K562 (cell line): ENCODE results near the gene DENND6A. TPM values are rescaled to one million over a fixed set of nuclear protein-coding genes. Genes with fewer than 3 reads are reported as not detected.

ENCODE experiments used
- BMI1 ChIP-seq: fragments of 150-350 bp; IDR thresholded peaks from 2 replicates; pipeline ENCODE4 v1.6.1; 2014; ENCODE audit warnings: low read length
- DMBX1 ChIP-seq: fragments of 250-450 bp; sonication (Bioruptor Pico); IDR thresholded peaks from 2 replicates; pipeline ENCODE4 v1.8.0; 2022; ENCODE audit warnings: inconsistent platforms, mild to moderate bottlenecking, moderate library complexity, borderline replicate concordance
- DPF2 ChIP-seq: fragments of 450-650 bp; IDR thresholded peaks from 2 replicates; pipeline ENCODE4 v1.6.1; 2016
- GTF2A2 ChIP-seq: IDR thresholded peaks from 2 replicates; pipeline ENCODE4 v1.6.1; 2016; ENCODE audit warnings: mild to moderate bottlenecking, missing genetic modification characterization, missing compliant biosample characterization
- NFYB ChIP-seq: IDR thresholded peaks from 2 replicates; pipeline ENCODE4 v1.6.1; 2011; ENCODE audit warnings: mild to moderate bottlenecking, moderate library complexity; ENCODE audit not compliant: insufficient read length; ENCODE audit errors: extremely low read depth
- NRF1 ChIP-seq, 2 experiments: fragments of 450-650 bp; IDR thresholded peaks in 1 of 2; conservative IDR thresholded peaks in 1 of 2; 2 replicates each; pipeline ENCODE4 v1.6.1; 2014; ENCODE audit warnings: mild to moderate bottlenecking in 2 of 2
- POLR2AphosphoS5 ChIP-seq: IDR thresholded peaks from 2 replicates; pipeline ENCODE4 v1.6.1; 2011; ENCODE audit warnings: mild to moderate bottlenecking, low read depth, low read length, moderate library complexity; ENCODE audit not compliant: control insufficient read depth, insufficient read depth
- RBM22 ChIP-seq: fragments of 200-400 bp; formaldehyde crosslinking; IDR thresholded peaks from 2 replicates; pipeline ENCODE4 v1.6.1; 2018; ENCODE audit warnings: low read length, low read depth; ENCODE audit not compliant: poor library complexity, severe bottlenecking
- RBM25 ChIP-seq: fragments of 200-400 bp; formaldehyde crosslinking; IDR thresholded peaks from 2 replicates; pipeline ENCODE4 v1.6.1; 2018; ENCODE audit warnings: low read length, low read depth, moderate library complexity; ENCODE audit not compliant: severe bottlenecking
- SLC30A9 ChIP-seq: fragments of 250-450 bp; sonication (Bioruptor Pico); IDR thresholded peaks from 2 replicates; pipeline ENCODE4 v1.8.0; 2022; ENCODE audit warnings: mild to moderate bottlenecking, moderate library complexity
- SMARCE1 ChIP-seq: fragments of 450-650 bp; IDR thresholded peaks from 2 replicates; pipeline ENCODE4 v1.7.1; 2016; ENCODE audit warnings: mild to moderate bottlenecking
- STAG1 ChIP-seq: sonication (generic); formaldehyde crosslinking; IDR thresholded peaks from 2 replicates; pipeline ENCODE4 v1.5.0; 2020; ENCODE audit warnings: missing genetic modification reagents, borderline replicate concordance
- TEAD1 ChIP-seq, 2 experiments: fragments of 450-650 bp in 1 of 2; sonication (generic) in 1 of 2; formaldehyde crosslinking; IDR thresholded peaks; 2 replicates each; pipeline versions ENCODE4 v1.4.0 to v1.8.0; 2020 to 2022; ENCODE audit warnings: mild to moderate bottlenecking in 2 of 2, missing genetic modification reagents in 1 of 2
- XRCC5 ChIP-seq: fragments of 200-400 bp; formaldehyde crosslinking; IDR thresholded peaks from 2 replicates; pipeline ENCODE4 v1.6.1; 2017; ENCODE audit warnings: low read depth, mild to moderate bottlenecking, low read length
- ZBTB11 ChIP-seq, 3 experiments: fragments of 200-800 bp in 1 of 3; fragments of 250-450 bp in 1 of 3; fragments of 450-650 bp in 1 of 3; sonication (Bioruptor Pico) in 1 of 3; sonication (Bioruptor generic) in 1 of 3; formaldehyde crosslinking in 1 of 3; IDR thresholded peaks; 2 replicates each; pipeline versions ENCODE4 v1.6.1 to v1.8.0; 2016 to 2022; ENCODE audit warnings: mild to moderate bottlenecking in 2 of 3, missing genetic modification characterization in 2 of 3, missing compliant biosample characterization in 1 of 3, moderate library complexity in 1 of 3
- ZBTB2 ChIP-seq: fragments of 450-650 bp; IDR thresholded peaks from 2 replicates; pipeline ENCODE4 v1.6.1; 2016; ENCODE audit warnings: antibody characterized with exemption
- ZNF79 ChIP-seq: fragments of 250-450 bp; sonication (Bioruptor Pico); IDR thresholded peaks from 2 replicates; pipeline ENCODE4 v1.4.0; 2020; ENCODE audit warnings: low read depth, mild to moderate bottlenecking, moderate library complexity
- ZNF830 ChIP-seq: fragments of 250-450 bp; sonication (Bioruptor Pico); IDR thresholded peaks from 2 replicates; pipeline ENCODE4 v1.5.0; 2021; ENCODE audit warnings: mild to moderate bottlenecking
- polyA plus RNA-seq, 8 experiments: library from polyadenylated mRNA; depleted of rRNA in 4 of 8; stranded (reverse) in 5 of 8; unstranded in 3 of 8; fragments of >200 nt; fragmentation: Nextera tagmentation in 2 of 8; fragmentation: Illumina TruSeq in 1 of 8; extraction: Ambion mirVana in 2 of 8; extraction: Trizol in 1 of 8; gene quantifications; 2 replicates each; pipeline versions ENCODE4 v1.2.1 to v1.2.3, GENCODE V29; 2011 to 2014; ENCODE audit warnings: inconsistent platforms in 1 of 8, missing spikeins in 1 of 8
- total RNA-seq, 7 experiments: library from RNA; depleted of rRNA in 6 of 7; stranded (reverse); fragments of >200 nt in 6 of 7; fragmentation: Illumina TruSeq in 2 of 7; extraction: Trizol in 2 of 7; gene quantifications; 2 replicates each; pipeline versions ENCODE4 v1.2.1 to v1.2.3, GENCODE V29; 2011 to 2021; ENCODE audit warnings: low replicate concordance in 1 of 7
- TF ChIP-seq, protein P1 (sequence below): fragments of 450-650 bp; IDR thresholded peaks from 2 replicates; pipeline ENCODE4 v1.6.1; 2014; ENCODE audit warnings: low read depth, mild to moderate bottlenecking, moderate library complexity, borderline replicate concordance

DENND6A gene
- total and polyA plus RNA-seq, 9 of the 15 experiments (the other 6 are each of a cell fraction or from before 2014, with no cell fraction given): 1.5 to 12.7 (median 7.1) TPM

- TF ChIP-seq NFYB (no peak), RBM25 (peak; percentile 13), ZBTB11 (CRISPR knock-in tag; IDR thresholded peaks at IDR 0.05) (peak in 1 of 3 experiments; percentile 35; a peak in 1 of 6 replicates), STAG1 (CRISPR knock-in tag) (no peak), XRCC5 (peak; percentile 29; the same call in 1 of the 2 replicates), RBM22 (peak; percentile 66), SMARCE1 (no peak), NRF1 (conservative IDR thresholded peaks at IDR 0.05 in 1 of 2, IDR thresholded peaks at IDR 0.05 in 1 of 2) (peak; percentile 91 to 93), ZBTB2 (no peak), POLR2AphosphoS5 (no peak), DPF2 (no peak), DMBX1 (CRISPR knock-in tag) (no peak), TEAD1 (CRISPR knock-in tag; IDR thresholded peaks at IDR 0.05) (peak; percentile 3 to 35; a peak in 2 of 4 replicates), ZNF830 (CRISPR knock-in tag) (no peak), ZNF79 (CRISPR knock-in tag) (no peak), BMI1 (no peak), SLC30A9 (CRISPR knock-in tag) (no peak), GTF2A2 (tag) (no peak)
- TF ChIP-seq, protein P1, sequence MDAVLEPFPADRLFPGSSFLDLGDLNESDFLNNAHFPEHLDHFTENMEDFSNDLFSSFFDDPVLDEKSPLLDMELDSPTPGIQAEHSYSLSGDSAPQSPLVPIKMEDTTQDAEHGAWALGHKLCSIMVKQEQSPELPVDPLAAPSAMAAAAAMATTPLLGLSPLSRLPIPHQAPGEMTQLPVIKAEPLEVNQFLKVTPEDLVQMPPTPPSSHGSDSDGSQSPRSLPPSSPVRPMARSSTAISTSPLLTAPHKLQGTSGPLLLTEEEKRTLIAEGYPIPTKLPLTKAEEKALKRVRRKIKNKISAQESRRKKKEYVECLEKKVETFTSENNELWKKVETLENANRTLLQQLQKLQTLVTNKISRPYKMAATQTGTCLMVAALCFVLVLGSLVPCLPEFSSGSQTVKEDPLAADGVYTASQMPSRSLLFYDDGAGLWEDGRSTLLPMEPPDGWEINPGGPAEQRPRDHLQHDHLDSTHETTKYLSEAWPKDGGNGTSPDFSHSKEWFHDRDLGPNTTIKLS: peak; percentile 31; the same call in 1 of the 2 replicates
These were observed at the start of gene DENND6A (continued) for GRCh38 chr3:57692396-57693147.
